DMS153 (cell line): ENCODE measurements around the gene DTX1.

Source experiments
- DNase-seq: peaks from one replicate; lab custom pipeline; 2025; lab: John Stamatoyannopoulos, UW

Gene DTX1

GRCh38 chr12:113071135-113072112, 14.9 kb downstream of the DTX1 start:
- DNase-seq: peak; percentile 80

- peak; percentile 39 for DNase-seq
These were observed 15.6 kb downstream of the DTX1 start for GRCh38 chr12:113072136-113072535.

GRCh38 chr12:113073586-113073985, 17.1 kb downstream of the DTX1 start:
- no peak for DNase-seq

- no peak for DNase-seq
These were observed 18.7 kb downstream of the DTX1 start for GRCh38 chr12:113075137-113075683.

GRCh38 chr12:113077057-113077858, 20.7 kb downstream of the DTX1 start:
- DNase-seq: no peak

- no peak for DNase-seq
These were observed 21.3 kb downstream of the DTX1 start for GRCh38 chr12:113077859-113078255.

- DNase-seq: no peak
These were observed 25.3 kb downstream of the DTX1 start for GRCh38 chr12:113081873-113082272.

- no peak for DNase-seq
These were observed 26.1 kb downstream of the DTX1 start for GRCh38 chr12:113082486-113083148.

GRCh38 chr12:113083863-113084435, 27.4 kb downstream of the DTX1 start:
- DNase-seq: no peak

- DNase-seq: peak; percentile 4
These were observed 30.0 kb downstream of the DTX1 start for GRCh38 chr12:113086249-113087164.

- no peak for DNase-seq
These were observed 30.7 kb downstream of the DTX1 start for GRCh38 chr12:113087193-113087592.

GRCh38 chr12:113088037-113088436, 31.5 kb downstream of the DTX1 start:
- no peak for DNase-seq

GRCh38 chr12:113088971-113089756, 32.6 kb downstream of the DTX1 start:
- no peak for DNase-seq

GRCh38 chr12:113089839-113090238, 33.3 kb downstream of the DTX1 start:
- no peak for DNase-seq

GRCh38 chr12:113090740-113091139, 34.2 kb downstream of the DTX1 start:
- no peak for DNase-seq

- no peak for DNase-seq
These were observed 35.0 kb downstream of the DTX1 start for GRCh38 chr12:113091506-113091905.

- DNase-seq: no peak
These were observed 36.3 kb downstream of the DTX1 start for GRCh38 chr12:113092607-113093408.

GRCh38 chr12:113093409-113094101, 37.0 kb downstream of the DTX1 start:
- no peak for DNase-seq
